HepG2 (cell line): ENCODE data around the gene NME1. TPM values are rescaled to one million over a fixed set of nuclear protein-coding genes. Genes with fewer than 3 reads are reported as not detected.

Source experiments
- ATAC-seq: fragments of 200-7000 bp; cut with Tn5 transposase; 3 replicates; pipeline ENCODE4 v1.9.1; 2020; ENCODE audit warnings: mild to moderate bottlenecking, moderate library complexity
- BruUV-seq: library from RNA; stranded (reverse); fragments of 400-500 nt; replicated peaks from 2 replicates; lab custom pipeline; 2021; lab: Mats Ljungman, UMichigan
- CTCF ChIA-PET: fragments of 300-600 bp; formaldehyde crosslinking; extraction: SDS; loops from one replicate; lab custom pipeline; 2021; ENCODE audit warnings: low total read pairs, inconsistent platforms, low intra/inter-chr PET ratio; lab: Yijun Ruan, JAX
- POLR2A ChIA-PET: fragments of 350-600 bp; sonication (Branson Sonifier 250); formaldehyde crosslinking; loops from one replicate; lab custom pipeline; 2020; ENCODE audit warnings: antibody characterized with exemption, inconsistent platforms; lab: Yijun Ruan, JAX
- DNase-seq: peaks from one replicate; pipeline ENCODE4 v3.0.0-alpha.2; 2015; ENCODE audit warnings: low spot score
- FAIRE-seq: peaks from 3 replicates; lab custom pipeline; 2011; peaks lifted over from hg19 to GRCh38; lab: Jason Lieb, UNC
- H2AFZ ChIP-seq: one replicate; pipeline ENCODE4 v1.6.1; 2011; ENCODE audit warnings: low read length, inconsistent platforms
- H3K27ac ChIP-seq: fragments of 300-600 bp; 3 replicates; pipeline ENCODE4 v1.8.0; 2011; ENCODE audit warnings: mixed run types, mild to moderate bottlenecking, mixed read lengths, low read length, inconsistent platforms; ENCODE audit not compliant: insufficient read depth; ENCODE audit errors: extremely low read length
- H3K27me3 ChIP-seq, 2 experiments: fragments of 200-600 bp in 1 of 2; 2 replicates in 1 of 2; 3 replicates in 1 of 2; pipeline versions ENCODE4 v1.6.0 to v1.8.0; 2011; ENCODE audit warnings: low read length in 2 of 2, mild to moderate bottlenecking in 2 of 2, moderate library complexity in 2 of 2, inconsistent platforms in 1 of 2; ENCODE audit not compliant: insufficient read depth in 2 of 2, control insufficient read depth in 1 of 2
- H3K36me3 ChIP-seq, 2 experiments: fragments of 200-600 bp in 1 of 2; replicated peaks in 1 of 2; 2 replicates in 1 of 2; 3 replicates in 1 of 2; pipeline versions ENCODE4 v1.5.1 to v1.8.0; 2011; ENCODE audit warnings: low read length in 2 of 2, inconsistent platforms in 1 of 2; ENCODE audit not compliant: insufficient read depth in 2 of 2, control insufficient read depth in 1 of 2
- H3K4me1 ChIP-seq: 2 replicates; pipeline ENCODE4 v1.5.1; 2012; ENCODE audit warnings: low read length, inconsistent platforms; ENCODE audit not compliant: insufficient read depth
- H3K4me2 ChIP-seq: 2 replicates; pipeline ENCODE4 v1.6.0; 2011; ENCODE audit warnings: low read depth, low read length, inconsistent platforms
- H3K4me3 ChIP-seq, 3 experiments: fragments of 200-600 bp in 1 of 3; sonication (generic), shearing (Covaris generic) in 1 of 3; replicated peaks in 1 of 3; 2 replicates each; pipeline ENCODE4 v1.5.1; 2011 to 2016; ENCODE audit warnings: low read length in 3 of 3, inconsistent platforms in 2 of 3, low read depth in 2 of 3, mild to moderate bottlenecking in 2 of 3, control low read depth in 1 of 3, mixed read lengths in 1 of 3; ENCODE audit not compliant: insufficient read depth in 1 of 3
- H3K79me2 ChIP-seq: one replicate; pipeline ENCODE4 v1.6.1; 2011; ENCODE audit warnings: low read length, inconsistent platforms; ENCODE audit not compliant: insufficient read depth
- H3K9ac ChIP-seq: 2 replicates; pipeline ENCODE4 v1.6.0; 2011; ENCODE audit warnings: mild to moderate bottlenecking, low read depth, low read length, inconsistent platforms; ENCODE audit not compliant: insufficient read depth
- H3K9me3 ChIP-seq: 2 replicates; pipeline ENCODE4 v1.5.1; 2012; ENCODE audit warnings: mild to moderate bottlenecking, low read length
- H4K20me1 ChIP-seq: 2 replicates; pipeline ENCODE4 v1.6.0; 2011; ENCODE audit warnings: inconsistent platforms, mild to moderate bottlenecking, low read length, moderate library complexity; ENCODE audit not compliant: insufficient read depth
- BHLHE40 ChIP-seq: IDR thresholded peaks from 2 replicates; pipeline ENCODE4 v1.6.1; 2011; ENCODE audit warnings: low read length, improper control_type of control experiment
- CCAR2 ChIP-seq: fragments of 200-400 bp; formaldehyde crosslinking; optimal IDR thresholded peaks from 2 replicates; pipeline ENCODE3; 2018; ENCODE audit warnings: low read depth, mild to moderate bottlenecking, low read length, moderate library complexity
- CENPT ChIP-seq: sonication (generic); formaldehyde crosslinking; IDR thresholded peaks from 2 replicates; pipeline ENCODE4 v1.8.0; 2022; ENCODE audit warnings: low read depth, mild to moderate bottlenecking, moderate library complexity, missing genetic modification reagents
- CREB1 ChIP-seq, 2 experiments: fragments of 450-650 bp in 1 of 2; IDR thresholded peaks; 2 replicates each; pipeline ENCODE4 v1.6.1; 2016 to 2017; ENCODE audit warnings: control low read depth in 1 of 2, mild to moderate bottlenecking in 1 of 2, missing compliant biosample characterization in 1 of 2, missing genetic modification characterization in 1 of 2
- MIER3 ChIP-seq: IDR thresholded peaks from 2 replicates; pipeline ENCODE4 v1.6.1; 2016; ENCODE audit warnings: missing compliant biosample characterization, borderline replicate concordance
- SALL2 ChIP-seq: sonication (generic); formaldehyde crosslinking; IDR thresholded peaks from 2 replicates; pipeline ENCODE4 v1.8.1; 2023; ENCODE audit warnings: mild to moderate bottlenecking, missing genetic modification reagents, inconsistent platforms
- SRY ChIP-seq: sonication (generic); formaldehyde crosslinking; IDR thresholded peaks from 2 replicates; pipeline ENCODE4 v1.8.0; 2022; ENCODE audit warnings: mild to moderate bottlenecking, missing genetic modification reagents
- TEAD3 ChIP-seq: optimal IDR thresholded peaks from 2 replicates; pipeline ENCODE3; 2016; ENCODE audit warnings: borderline replicate concordance
- ZBTB20 ChIP-seq: sonication (generic); formaldehyde crosslinking; IDR thresholded peaks from 2 replicates; pipeline ENCODE4 v1.8.1; 2023; ENCODE audit warnings: missing genetic modification reagents, low read depth, mild to moderate bottlenecking, borderline replicate concordance
- ZNF12 ChIP-seq: sonication (generic); formaldehyde crosslinking; IDR thresholded peaks from 2 replicates; pipeline ENCODE4 v1.5.0; 2020; ENCODE audit warnings: missing genetic modification reagents
- ZNF17 ChIP-seq: sonication (generic); formaldehyde crosslinking; IDR thresholded peaks from 2 replicates; pipeline ENCODE4 v1.5.0; 2020; ENCODE audit warnings: mild to moderate bottlenecking, missing genetic modification reagents
- ZNF260 ChIP-seq: sonication (generic); formaldehyde crosslinking; IDR thresholded peaks from 2 replicates; pipeline ENCODE4 v1.4.0; 2020; ENCODE audit warnings: missing genetic modification reagents, low read depth, mild to moderate bottlenecking, borderline replicate concordance
- ZNF30 ChIP-seq: sonication (generic); formaldehyde crosslinking; IDR thresholded peaks from 2 replicates; pipeline ENCODE4 v1.5.0; 2020; ENCODE audit warnings: mild to moderate bottlenecking, missing genetic modification reagents
- ZNF430 ChIP-seq: sonication (generic); formaldehyde crosslinking; IDR thresholded peaks from 2 replicates; pipeline ENCODE4 v1.9.0; 2021; ENCODE audit warnings: mild to moderate bottlenecking, missing genetic modification reagents
- ZNF670 ChIP-seq: sonication (generic); formaldehyde crosslinking; IDR thresholded peaks from 2 replicates; pipeline ENCODE4 v1.8.0; 2022; ENCODE audit warnings: mild to moderate bottlenecking, missing genetic modification reagents, borderline replicate concordance
- ZNF720 ChIP-seq: sonication (generic); formaldehyde crosslinking; IDR thresholded peaks from 2 replicates; pipeline ENCODE4 v1.4.0; 2020; ENCODE audit warnings: missing genetic modification reagents
- ZNF780A ChIP-seq: sonication (generic); formaldehyde crosslinking; IDR thresholded peaks from 2 replicates; pipeline ENCODE4 v1.8.0; 2022; ENCODE audit warnings: mild to moderate bottlenecking, missing genetic modification reagents, moderate library complexity
- WGBS: methylation state at CpG from one replicate; pipeline ENCODE4 v1.1.6; 2017; ENCODE audit warnings: low lambda C conversion rate; 5-methylcytosine and 5-hydroxymethylcytosine counted together
- in situ Hi-C: cut with HindIII; loops from 2 replicates; pipeline ENCODE4 v1.10.0; 2017; ENCODE audit warnings: low pct_unique_long_range_greater_than_20kb; ENCODE audit not compliant: extremely low pct_ligation_motif_present
- intact Hi-C: fragments of 100-400 bp; cut with micrococcal nuclease; formaldehyde crosslinking; loops from one replicate; pipeline ENCODE4 v1.10.0; 2022; ENCODE audit not compliant: unreplicated experiment
- polyA plus RNA-seq, 8 experiments: library from polyadenylated mRNA; depleted of rRNA in 3 of 8; stranded (reverse) in 7 of 8; unstranded in 1 of 8; fragments of >200 nt; fragmentation: Illumina TruSeq in 4 of 8; extraction: Trizol in 4 of 8; gene quantifications; 2 replicates each; pipeline versions ENCODE4 v1.2.1 to v1.2.3, GENCODE V29; 2011 to 2016; ENCODE audit warnings: low read depth in 4 of 8, missing spikeins in 1 of 8, mixed read lengths in 1 of 8; ENCODE audit not compliant: insufficient read depth in 1 of 8
- total RNA-seq, 5 experiments: library from RNA; depleted of rRNA; stranded (reverse); fragments of >200 nt; fragmentation: Illumina TruSeq; extraction: Trizol; gene quantifications; 2 replicates each; pipeline ENCODE4 v1.2.3, GENCODE V29; 2016; ENCODE audit warnings: low read depth in 1 of 5
- TF ChIP-seq, protein P1 (sequence below): sonication (generic); formaldehyde crosslinking; IDR thresholded peaks from 2 replicates; pipeline ENCODE4 v1.4.0; 2020; ENCODE audit warnings: low read depth, mild to moderate bottlenecking, missing genetic modification reagents
- TF ChIP-seq, protein P2 (sequence below), 2 experiments: sonication (generic) in 1 of 2; formaldehyde crosslinking in 1 of 2; IDR thresholded peaks; 2 replicates each; pipeline versions ENCODE4 v1.5.1 to v1.6.1; 2011 to 2020; ENCODE audit warnings: borderline replicate concordance in 1 of 2, low read depth in 1 of 2, low read length in 1 of 2, mild to moderate bottlenecking in 1 of 2, missing genetic modification reagents in 1 of 2, moderate library complexity in 1 of 2
- TF ChIP-seq, protein P3 (sequence below): sonication (generic); formaldehyde crosslinking; IDR thresholded peaks from 2 replicates; pipeline ENCODE4 v1.5.1; 2020; ENCODE audit warnings: missing genetic modification reagents, mild to moderate bottlenecking, borderline replicate concordance

Gene NME1
- total and polyA plus RNA-seq, 2 of the 13 experiments (the other 11 are each of a cell fraction or from before 2014, with no cell fraction given) = 295 to 516 TPM

DNA sequence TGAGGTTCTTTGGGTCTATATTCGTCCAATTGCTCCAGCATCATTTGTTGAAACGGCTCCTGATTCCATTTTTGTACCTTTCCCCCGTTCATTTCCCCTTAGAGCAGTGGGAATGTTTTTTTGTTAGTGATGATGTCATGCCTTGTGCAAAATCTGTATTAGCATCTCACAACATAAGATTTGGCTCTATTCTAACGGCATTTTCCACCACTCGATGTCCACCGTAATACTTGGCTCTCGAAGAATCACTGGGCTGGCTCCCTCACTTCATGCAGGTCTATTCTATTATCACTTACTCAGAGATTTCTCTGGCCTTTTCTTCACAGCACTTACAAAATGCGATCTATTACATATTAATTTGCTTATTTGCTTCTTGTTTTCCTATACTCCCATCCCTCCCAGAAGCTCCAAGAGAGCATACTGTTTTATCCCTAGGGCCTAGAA, 571 bp upstream of the NME1 start (continued):
- TF ChIP-seq CREB1 (IDR thresholded peaks at IDR 0.05) (peak; percentile 72), CREB1 (CRISPR knock-in tag; IDR thresholded peaks at IDR 0.05) (no peak), CENPT (CRISPR knock-in tag) (0 out of 2 replicates have a peak, but pooled peaks have one; percentile 2), ZNF720 (CRISPR knock-in tag) (no peak), ZNF17 (CRISPR knock-in tag) (peak; percentile 64; the same call in 1 of the 2 replicates), ZNF12 (CRISPR knock-in tag) (no peak)

DNA sequence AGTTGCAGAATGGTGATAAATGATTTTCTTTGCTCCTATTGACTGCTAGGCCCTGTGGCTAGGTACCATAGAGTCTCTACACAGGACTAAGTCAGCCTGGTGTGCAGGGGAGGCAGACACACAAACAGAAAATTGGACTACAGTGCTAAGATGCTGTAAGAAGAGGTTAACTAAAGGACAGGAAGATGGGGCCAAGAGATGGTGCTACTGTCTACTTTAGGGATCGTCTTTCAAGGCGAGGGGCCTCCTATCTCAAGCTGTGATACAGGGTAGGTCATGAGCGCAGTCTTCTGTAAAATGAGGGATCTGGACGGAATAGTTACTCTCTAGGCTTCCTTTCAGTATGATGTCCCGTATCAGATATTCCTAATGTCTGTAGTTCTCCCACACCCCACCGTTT, 817 bp downstream of the NME1 start:
- intact Hi-C loops (no loop called here), in situ Hi-C loops (loop anchor here (5.0 kb wide), 1 partner anchor 152 kb away; no protein-coding TSS in a partner anchor)
- Histone ChIP-seq H2AFZ (peak overlapping the region; percentile 7), H3K79me2 (peaks cover 53% of the 10 kb centered on the region), H3K36me3 (peaks cover 9 to 34% of the 10 kb centered on the region in 2 experiments), H3K9me3 (no peaks in the 10 kb centered on the region), H3K27ac (peak overlapping the region; percentile 76), H3K9ac (peak overlapping the region; percentile 88), H3K4me3 (peak overlapping the region; percentile 81 to 94 (median 84)), H3K4me2 (peak overlapping the region; percentile 83), H3K4me1 (peaks cover 46% of the 10 kb centered on the region), H3K27me3 (no peaks in the 10 kb centered on the region; a peak in 1 of 5 replicates), H4K20me1 (no peaks in the 10 kb centered on the region)
- under 1% methylated on average over 6 of the region's 6 CpGs for WGBS
- DNase-seq (no peak), ATAC-seq (peak; percentile 5), FAIRE-seq (no peak)
- ChIA-PET CTCF (interaction anchor here (3.3 kb wide), 1 partner anchor 154 kb away, joined by 38 read pairs; no protein-coding TSS in a partner anchor), POLR2A (interaction anchor here (0.9 to 4.1 kb wide), 3 partner anchors 10 to 33 kb away, joined by 3 to 43 read pairs (median 13); partner anchors contain the start of genes NME2 and SPAG9)
- TSS peak; percentile 55 for BruUV-seq
- TF ChIP-seq, protein P1, sequence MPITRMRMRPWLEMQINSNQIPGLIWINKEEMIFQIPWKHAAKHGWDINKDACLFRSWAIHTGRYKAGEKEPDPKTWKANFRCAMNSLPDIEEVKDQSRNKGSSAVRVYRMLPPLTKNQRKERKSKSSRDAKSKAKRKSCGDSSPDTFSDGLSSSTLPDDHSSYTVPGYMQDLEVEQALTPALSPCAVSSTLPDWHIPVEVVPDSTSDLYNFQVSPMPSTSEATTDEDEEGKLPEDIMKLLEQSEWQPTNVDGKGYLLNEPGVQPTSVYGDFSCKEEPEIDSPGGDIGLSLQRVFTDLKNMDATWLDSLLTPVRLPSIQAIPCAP = no peak
- TF ChIP-seq TEAD3 (CRISPR knock-in tag) (no peak), ZNF260 (CRISPR knock-in tag) (no peak), ZNF30 (no peak), MIER3 (no peak), SRY (CRISPR knock-in tag) (0 out of 2 replicates have a peak, but pooled peaks have one; percentile 11), ZNF670 (CRISPR knock-in tag) (no peak), ZNF430 (CRISPR knock-in tag) (peak; percentile 16; the same call in 1 of the 2 replicates), BHLHE40 (no peak), ZBTB20 (CRISPR knock-in tag) (0 out of 2 replicates have a peak, but pooled peaks have one; percentile 18), ZNF780A (CRISPR knock-in tag) (no peak), SALL2 (CRISPR knock-in tag) (no peak), CCAR2 (no peak)
- TF ChIP-seq, protein P2, sequence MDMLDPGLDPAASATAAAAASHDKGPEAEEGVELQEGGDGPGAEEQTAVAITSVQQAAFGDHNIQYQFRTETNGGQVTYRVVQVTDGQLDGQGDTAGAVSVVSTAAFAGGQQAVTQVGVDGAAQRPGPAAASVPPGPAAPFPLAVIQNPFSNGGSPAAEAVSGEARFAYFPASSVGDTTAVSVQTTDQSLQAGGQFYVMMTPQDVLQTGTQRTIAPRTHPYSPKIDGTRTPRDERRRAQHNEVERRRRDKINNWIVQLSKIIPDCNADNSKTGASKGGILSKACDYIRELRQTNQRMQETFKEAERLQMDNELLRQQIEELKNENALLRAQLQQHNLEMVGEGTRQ (IDR thresholded peaks at IDR 0.05; ENCODE audit: low read depth, low read length) = no peak
- TF ChIP-seq, protein P2 (CRISPR knock-in tag; IDR thresholded peaks at IDR 0.05; ENCODE audit: borderline replicate concordance) = no peak
- TF ChIP-seq, protein P3, sequence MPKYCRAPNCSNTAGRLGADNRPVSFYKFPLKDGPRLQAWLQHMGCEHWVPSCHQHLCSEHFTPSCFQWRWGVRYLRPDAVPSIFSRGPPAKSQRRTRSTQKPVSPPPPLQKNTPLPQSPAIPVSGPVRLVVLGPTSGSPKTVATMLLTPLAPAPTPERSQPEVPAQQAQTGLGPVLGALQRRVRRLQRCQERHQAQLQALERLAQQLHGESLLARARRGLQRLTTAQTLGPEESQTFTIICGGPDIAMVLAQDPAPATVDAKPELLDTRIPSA = no peak
